Fibroblast of skin of abdomen (primary cell): ENCODE measurements around the gene CEP112.

Experiments
- DNase-seq: peaks from one replicate; pipeline ENCODE4 v3.0.0-alpha.2; 2013

CEP112 gene

GRCh38 chr17:65589321-65589720 is 602.6 kb downstream of the CEP112 start:
- peak; percentile 8 for DNase-seq

GRCh38 chr17:65588181-65588808 is 603.6 kb downstream of the CEP112 start:
- no peak for DNase-seq

- no peak for DNase-seq
Observed at GRCh38 chr17:65587534-65588180, 604.3 kb downstream of the CEP112 start.

GRCh38 chr17:65586899-65587298 is 605.0 kb downstream of the CEP112 start:
- DNase-seq, result no peak
